GM19099 (cell line): ENCODE data around the gene ZMYND8.

Experiments used
- POLR2A ChIP-seq: IDR thresholded peaks from 3 replicates; pipeline ENCODE4 v1.6.1; 2011; ENCODE audit warnings: low read depth; ENCODE audit not compliant: insufficient read length; ENCODE audit errors: extremely low read depth

The ZMYND8 gene

GRCh38 chr20:47347661-47348435, 8.7 kb downstream of the ZMYND8 start:
- no peak for TF ChIP-seq POLR2A

- no peak for TF ChIP-seq POLR2A
These were observed 10.3 kb downstream of the ZMYND8 start for GRCh38 chr20:47346172-47346571.

- TF ChIP-seq POLR2A = no peak
These were observed 11.3 kb downstream of the ZMYND8 start for GRCh38 chr20:47345214-47345613.

GRCh38 chr20:47343007-47343472, 13.5 kb downstream of the ZMYND8 start:
- no peak for TF ChIP-seq POLR2A

GRCh38 chr20:47338131-47338628, 18.3 kb downstream of the ZMYND8 start:
- no peak for TF ChIP-seq POLR2A

GRCh38 chr20:47337413-47337812, 19.1 kb downstream of the ZMYND8 start:
- TF ChIP-seq POLR2A = no peak

GRCh38 chr20:47336129-47336754, 20.3 kb downstream of the ZMYND8 start:
- TF ChIP-seq POLR2A = no peak

GRCh38 chr20:47335251-47336128, 21.0 kb downstream of the ZMYND8 start:
- no peak for TF ChIP-seq POLR2A

GRCh38 chr20:47334022-47334551, 22.4 kb downstream of the ZMYND8 start:
- no peak for TF ChIP-seq POLR2A

- TF ChIP-seq POLR2A = no peak
These were observed 23.9 kb downstream of the ZMYND8 start for GRCh38 chr20:47332381-47333206.

GRCh38 chr20:47330933-47331708, 25.4 kb downstream of the ZMYND8 start:
- no peak for TF ChIP-seq POLR2A

- no peak for TF ChIP-seq POLR2A
These were observed 26.4 kb downstream of the ZMYND8 start for GRCh38 chr20:47330071-47330470.

GRCh38 chr20:47328129-47328528, 28.4 kb downstream of the ZMYND8 start:
- TF ChIP-seq POLR2A = no peak
